GM06990 (cell line): ENCODE results near the gene CXorf49.
"Not testable (repeated sequence)": the region's sequence is repeated elsewhere in the genome, so short reads cannot be mapped to it uniquely, and the experiment has no call there.

Experiments used
- DNase-seq: peaks from one replicate; pipeline ENCODE4 v3.0.0-alpha.2; 2011; ENCODE audit not compliant: insufficient read length; ENCODE audit errors: extremely low read depth
- H3K27me3 ChIP-seq: replicated peaks from 2 replicates; pipeline ENCODE4 v1.6.0; 2011; ENCODE audit warnings: low read length; ENCODE audit not compliant: control insufficient read depth, insufficient read depth
- H3K36me3 ChIP-seq: 2 replicates; pipeline ENCODE4 v1.5.1; 2011; ENCODE audit warnings: low read length; ENCODE audit not compliant: control insufficient read depth, insufficient read depth
- H3K4me3 ChIP-seq: replicated peaks from 2 replicates; pipeline ENCODE4 v1.5.1; 2011; ENCODE audit warnings: low read depth, mild to moderate bottlenecking, control low read depth, low read length
- CTCF ChIP-seq: IDR thresholded peaks from 2 replicates; pipeline ENCODE4 v1.5.1; 2011; ENCODE audit warnings: low read length, control low read depth, mild to moderate bottlenecking, inconsistent platforms; ENCODE audit not compliant: insufficient read depth, poor library complexity, severe bottlenecking

The CXorf49 gene

GRCh38 chrX:71697466-71698298 lies 20.4 kb downstream of the CXorf49 start:
- not testable (repeated sequence) for H3K36me3 ChIP-seq, H3K27me3 ChIP-seq, H3K4me3 ChIP-seq, DNase-seq

GRCh38 chrX:71696641-71697465 lies 21.2 kb downstream of the CXorf49 start:
- not testable (repeated sequence) for H3K27me3 ChIP-seq, H3K36me3 ChIP-seq

GRCh38 chrX:71679575-71680207 lies 38.4 kb downstream of the CXorf49 start:
- TF ChIP-seq CTCF, result no peak
- no peak for DNase-seq
- Histone ChIP-seq H3K27me3 (no peaks in the 10 kb centered on the region), H3K4me3 (no peak overlapping the region), H3K36me3 (no peaks in the 10 kb centered on the region)

More at GRCh38 chrX:71696641-71697465, 21.2 kb downstream of the CXorf49 start:
- not testable (repeated sequence) for H3K4me3 ChIP-seq, DNase-seq

GRCh38 chrX:71677195-71677594 lies 40.9 kb downstream of the CXorf49 start:
- H3K36me3 ChIP-seq, H3K4me3 ChIP-seq, DNase-seq, H3K27me3 ChIP-seq: not testable (repeated sequence)

- not testable (repeated sequence) for H3K36me3 ChIP-seq, DNase-seq, H3K27me3 ChIP-seq, H3K4me3 ChIP-seq
Measured at GRCh38 chrX:71676068-71676795, 41.9 kb downstream of the CXorf49 start.

- not testable (repeated sequence) for H3K27me3 ChIP-seq, H3K4me3 ChIP-seq, H3K36me3 ChIP-seq, DNase-seq
Measured at GRCh38 chrX:71675636-71676035, 42.4 kb downstream of the CXorf49 start.

- no peak for DNase-seq
- Histone ChIP-seq H3K4me3 (no peak overlapping the region), H3K27me3 (no peaks in the 10 kb centered on the region; the same call in 1 of the 2 replicates), H3K36me3 (no peaks in the 10 kb centered on the region)
- TF ChIP-seq CTCF, result no peak
Measured at GRCh38 chrX:71671938-71672337, 46.1 kb downstream of the CXorf49 start.
